ENCODE results near the gene SP3. TPM values are rescaled to one million over a fixed set of nuclear protein-coding genes. Genes with fewer than 3 reads are reported as not detected.
A peak's percentile ranks its signal among the peaks of the same experiment; 100 is the strongest.

The SP3 gene
- total RNA-seq, 4 donors from 2014 or later: 57.1 to 106 (median 86.3) TPM

DNA sequence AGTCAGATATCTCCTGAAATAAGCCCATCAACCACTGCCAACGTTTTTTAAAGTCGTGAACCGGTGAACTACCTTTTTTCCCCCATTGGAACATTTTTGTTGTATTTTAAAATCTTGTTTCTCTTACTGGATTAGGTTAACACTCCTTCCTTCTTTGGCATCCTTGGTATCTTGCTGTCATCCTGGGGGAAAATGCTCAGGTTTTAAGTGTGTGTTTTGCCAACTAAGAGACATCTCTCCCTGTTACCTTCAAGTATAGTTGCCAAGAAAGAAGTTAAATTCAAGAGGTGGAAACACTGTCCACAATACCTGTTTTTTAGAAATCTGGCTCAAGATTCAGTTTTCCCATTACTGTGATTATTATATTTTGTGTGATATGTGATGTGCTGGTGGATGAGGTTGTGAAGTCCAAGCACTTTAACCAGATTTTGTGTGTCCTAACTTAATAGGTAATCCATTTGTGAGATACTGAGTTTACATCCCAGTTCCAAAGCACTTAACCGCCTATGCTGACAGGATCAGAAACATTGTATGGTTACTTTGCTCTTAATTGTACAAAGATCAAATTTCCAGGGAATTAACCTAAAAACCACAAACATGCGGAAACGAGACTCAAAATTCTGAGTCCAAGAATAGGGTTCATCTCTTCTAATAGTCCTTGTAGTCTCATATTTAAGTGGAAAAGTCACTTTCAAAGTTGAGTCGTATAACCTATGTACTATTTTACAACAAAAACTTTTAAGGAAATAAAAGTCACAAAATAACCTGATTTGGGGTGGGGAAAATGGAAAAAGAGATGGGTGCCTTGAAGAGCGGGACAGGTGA lies 1.3 kb upstream of the SP3 start:
- TF ChIP-seq POLR2A (IDR thresholded peaks at IDR 0.05): no peak
- TF ChIP-seq, protein P1, sequence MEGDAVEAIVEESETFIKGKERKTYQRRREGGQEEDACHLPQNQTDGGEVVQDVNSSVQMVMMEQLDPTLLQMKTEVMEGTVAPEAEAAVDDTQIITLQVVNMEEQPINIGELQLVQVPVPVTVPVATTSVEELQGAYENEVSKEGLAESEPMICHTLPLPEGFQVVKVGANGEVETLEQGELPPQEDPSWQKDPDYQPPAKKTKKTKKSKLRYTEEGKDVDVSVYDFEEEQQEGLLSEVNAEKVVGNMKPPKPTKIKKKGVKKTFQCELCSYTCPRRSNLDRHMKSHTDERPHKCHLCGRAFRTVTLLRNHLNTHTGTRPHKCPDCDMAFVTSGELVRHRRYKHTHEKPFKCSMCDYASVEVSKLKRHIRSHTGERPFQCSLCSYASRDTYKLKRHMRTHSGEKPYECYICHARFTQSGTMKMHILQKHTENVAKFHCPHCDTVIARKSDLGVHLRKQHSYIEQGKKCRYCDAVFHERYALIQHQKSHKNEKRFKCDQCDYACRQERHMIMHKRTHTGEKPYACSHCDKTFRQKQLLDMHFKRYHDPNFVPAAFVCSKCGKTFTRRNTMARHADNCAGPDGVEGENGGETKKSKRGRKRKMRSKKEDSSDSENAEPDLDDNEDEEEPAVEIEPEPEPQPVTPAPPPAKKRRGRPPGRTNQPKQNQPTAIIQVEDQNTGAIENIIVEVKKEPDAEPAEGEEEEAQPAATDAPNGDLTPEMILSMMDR (IDR thresholded peaks at IDR 0.05): no peak
- Histone ChIP-seq H3K4me3 (peak overlapping the region; percentile 87 to 99 (median 93)), H3K27ac (peak overlapping the region; percentile 99 to 100 (median 100)), H3K27me3 (no peaks in the 10 kb centered on the region), H3K4me1 (peaks cover 0 to 27% (median 0%) of the 10 kb centered on the region in 4 donors), H3K36me3 (no peaks in the 10 kb centered on the region), H3K9me3 (no peaks in the 10 kb centered on the region)
- no peak for DNase-seq

GRCh38 chr2:173964565-173965371 lies 405 bp downstream of the SP3 start:
- peak; percentile 85 to 92 (median 87) for DNase-seq
- Histone ChIP-seq H3K4me3 (peak overlapping the region; percentile 87 to 99 (median 93)), H3K4me1 (peaks cover 0 to 43% (median 5%) of the 10 kb centered on the region in 4 donors), H3K36me3 (no peaks in the 10 kb centered on the region), H3K27me3 (no peaks in the 10 kb centered on the region), H3K9me3 (no peaks in the 10 kb centered on the region), H3K27ac (peak overlapping the region; percentile 99 to 100 (median 100))
- TF ChIP-seq, protein P1 (IDR thresholded peaks at IDR 0.05): no peak
- peak; percentile 7 to 78 for TF ChIP-seq POLR2A (IDR thresholded peaks at IDR 0.05)

GRCh38 chr2:173963817-173964564 lies 1.2 kb downstream of the SP3 start:
- Histone ChIP-seq H3K27ac (peak overlapping the region; percentile 99 to 100 (median 100)), H3K36me3 (no peaks in the 10 kb centered on the region), H3K4me1 (peaks cover 0 to 49% (median 6%) of the 10 kb centered on the region in 4 donors), H3K27me3 (no peaks in the 10 kb centered on the region), H3K9me3 (no peaks in the 10 kb centered on the region), H3K4me3 (peak overlapping the region; percentile 87 to 99 (median 93))
- TF ChIP-seq, protein P1 (IDR thresholded peaks at IDR 0.05): no peak
- peak; percentile 61 to 83 for TF ChIP-seq POLR2A (IDR thresholded peaks at IDR 0.05)
- DNase-seq: peak; percentile 89 to 97 (median 96)

DNA sequence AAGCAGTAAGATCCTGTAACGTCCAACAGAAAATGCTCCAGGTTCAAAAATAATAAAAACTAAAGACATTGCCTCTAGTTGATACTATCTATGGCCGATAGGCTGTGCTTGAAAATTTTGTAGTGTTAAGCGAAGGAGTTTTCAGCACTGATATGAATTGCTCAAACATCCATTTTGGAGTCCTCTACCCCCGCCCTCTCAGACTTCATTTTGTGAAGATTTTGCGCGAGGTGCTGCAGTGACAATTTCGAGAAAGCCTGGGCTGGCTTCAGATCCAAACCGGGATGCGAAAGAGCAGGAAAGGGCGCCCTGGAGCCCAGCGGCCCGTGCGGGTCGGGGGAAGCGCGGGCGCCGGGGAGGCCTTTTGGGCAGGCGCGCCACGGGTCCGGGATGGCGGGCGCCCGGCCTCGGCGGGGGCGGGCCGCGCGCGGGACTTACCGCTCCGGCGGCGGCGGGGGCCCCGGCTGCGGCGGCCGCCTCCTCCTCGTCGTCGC lies 1.8 kb downstream of the SP3 start:
- H3K36me3 ChIP-seq: no peaks in the 10 kb centered on the region
- peaks cover 0 to 53% (median 7%) of the 10 kb centered on the region in 4 donors for H3K4me1 ChIP-seq
- no peaks in the 10 kb centered on the region for H3K9me3 ChIP-seq
- no peaks in the 10 kb centered on the region for H3K27me3 ChIP-seq
- DNase-seq: peak in 1 of 3 donors; percentile 36
- peak overlapping the region; percentile 87 to 99 (median 93) for H3K4me3 ChIP-seq
- H3K27ac ChIP-seq: peak overlapping the region; percentile 99 to 100 (median 100)
- no peak for TF ChIP-seq POLR2A (IDR thresholded peaks at IDR 0.05)
- TF ChIP-seq, protein P1 (IDR thresholded peaks at IDR 0.05): peak in 5 of 6 experiments; percentile 31 to 57 (median 54)
